NCI-H748 (cell line): Measurements from ENCODE around the gene NLN.
"Not testable (repeated sequence)": the region's sequence is repeated elsewhere in the genome, so short reads cannot be mapped to it uniquely, and the experiment has no call there.

Experiments
- DNase-seq: peaks from one replicate; lab custom pipeline; 2025; ENCODE audit not compliant: unreplicated experiment; lab: John Stamatoyannopoulos, UW

NLN gene

DNA sequence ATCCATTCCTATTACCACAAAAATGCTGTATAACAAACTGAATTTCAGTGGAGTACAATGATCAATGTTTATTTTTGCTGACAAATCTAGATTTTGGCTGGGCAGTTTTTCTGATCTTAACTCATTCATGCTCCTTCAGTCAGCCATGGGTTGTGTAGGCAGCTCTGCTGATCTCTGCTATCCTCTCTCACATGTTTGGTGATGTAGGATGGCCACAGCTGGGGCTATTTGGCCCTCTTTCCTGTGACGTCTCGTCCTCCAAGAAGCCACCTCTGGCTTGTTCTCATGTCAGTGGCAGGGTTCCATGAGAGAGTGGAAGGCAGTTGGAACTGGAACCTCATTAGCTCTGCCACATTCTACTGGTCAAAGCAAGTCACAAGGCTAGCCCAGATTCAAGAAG lies 8.9 kb downstream of the NLN start:
- no peak for DNase-seq

DNA sequence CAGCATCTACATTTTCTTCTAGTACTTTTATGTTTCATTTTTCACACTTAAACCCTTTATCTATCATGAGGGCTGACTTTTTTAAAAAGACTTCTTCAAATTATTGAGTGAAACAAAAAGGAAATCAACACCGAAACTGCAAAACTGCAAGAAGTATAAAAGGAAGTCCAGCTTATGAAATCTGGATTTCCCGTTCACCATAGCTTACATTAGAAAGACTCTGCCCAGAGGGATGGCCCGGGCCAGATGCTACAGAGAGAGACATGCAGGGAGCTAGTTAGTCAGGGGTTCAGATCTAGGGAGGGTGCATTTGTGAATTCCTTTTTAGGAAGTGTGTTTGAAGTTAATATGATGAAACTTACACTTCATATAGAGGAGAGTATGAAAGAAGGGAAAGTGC lies 10.0 kb downstream of the NLN start:
- not testable (repeated sequence) for DNase-seq

- DNase-seq, result not testable (repeated sequence)
Observed at GRCh38 chr5:65734196-65734775, 12.3 kb downstream of the NLN start.

GRCh38 chr5:65734921-65735320 lies 12.9 kb downstream of the NLN start:
- no peak for DNase-seq

GRCh38 chr5:65736011-65736410 lies 14.0 kb downstream of the NLN start:
- DNase-seq, result no peak

DNA sequence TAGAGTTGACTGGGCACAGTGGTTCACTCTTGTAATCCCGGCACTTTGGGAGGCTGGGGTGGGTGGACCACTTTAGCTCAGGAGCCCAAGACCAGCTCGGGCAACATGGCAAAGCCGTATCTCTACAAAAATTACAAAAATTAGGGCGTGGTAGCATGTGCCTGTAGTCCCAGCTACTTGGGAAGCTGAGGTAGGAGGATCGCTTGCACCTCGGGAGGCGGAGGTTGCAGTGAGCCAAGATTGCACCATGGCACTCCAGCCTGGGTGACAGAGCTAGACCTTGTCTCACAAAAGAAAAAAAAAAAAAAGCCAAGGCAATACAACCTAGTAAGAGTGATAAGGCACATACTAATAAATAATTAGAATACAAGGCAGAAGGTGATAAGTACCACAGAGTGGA lies 15.8 kb downstream of the NLN start:
- no peak for DNase-seq

DNA sequence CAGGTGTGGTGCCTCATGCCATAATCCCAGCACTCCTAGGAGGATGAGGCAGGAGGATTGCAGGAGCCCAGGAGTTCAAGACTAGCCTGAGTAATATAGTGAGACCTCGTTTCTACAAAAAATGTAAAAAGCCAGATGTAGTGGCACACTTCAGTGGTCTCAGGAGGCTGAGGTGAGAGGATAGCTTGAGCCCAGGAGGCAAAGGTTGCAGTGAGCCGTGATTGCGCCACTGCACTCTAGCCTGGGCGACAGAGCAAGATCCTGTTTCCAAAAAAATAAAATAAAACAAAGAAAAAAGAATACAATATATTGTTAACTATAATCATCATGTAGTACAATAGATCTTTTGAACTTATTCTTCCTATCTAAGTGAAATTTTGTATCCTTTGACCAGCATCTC lies 16.3 kb downstream of the NLN start:
- no peak for DNase-seq

- DNase-seq, result no peak
Observed at GRCh38 chr5:65739162-65739561, 17.2 kb downstream of the NLN start.

- peak; percentile 35 for DNase-seq
Observed at GRCh38 chr5:65742565-65743231, 20.7 kb downstream of the NLN start.

DNA sequence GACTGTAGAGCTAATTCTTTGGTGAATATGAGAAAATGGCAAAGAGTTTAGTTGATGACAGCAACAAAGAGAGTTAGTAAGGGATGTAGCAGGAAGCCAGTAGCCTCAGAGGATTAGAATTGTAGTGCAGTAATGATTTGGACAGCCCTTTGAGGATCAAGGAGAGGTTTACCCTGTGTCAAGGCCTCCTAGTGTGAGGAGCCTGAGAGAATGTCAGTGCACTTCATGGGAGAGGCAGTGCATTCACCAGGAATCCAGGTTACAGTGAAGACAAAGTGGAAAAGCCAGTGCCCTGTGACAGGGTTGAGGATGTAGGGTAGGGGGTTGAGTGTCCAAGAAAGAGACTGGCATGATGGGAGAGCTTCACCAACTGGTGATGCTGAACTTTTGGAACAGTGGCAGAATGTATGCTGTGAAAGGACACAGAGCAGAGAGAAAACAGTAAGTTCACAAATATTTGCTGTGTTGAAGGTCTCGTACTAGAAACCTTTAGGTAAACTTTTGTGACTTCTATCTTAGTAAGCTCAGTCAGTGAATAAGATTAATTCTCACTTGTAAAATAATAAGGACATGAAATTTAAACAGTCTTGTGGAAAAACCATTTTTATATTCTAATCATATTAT lies 27.3 kb downstream of the NLN start:
- no peak for DNase-seq

DNA sequence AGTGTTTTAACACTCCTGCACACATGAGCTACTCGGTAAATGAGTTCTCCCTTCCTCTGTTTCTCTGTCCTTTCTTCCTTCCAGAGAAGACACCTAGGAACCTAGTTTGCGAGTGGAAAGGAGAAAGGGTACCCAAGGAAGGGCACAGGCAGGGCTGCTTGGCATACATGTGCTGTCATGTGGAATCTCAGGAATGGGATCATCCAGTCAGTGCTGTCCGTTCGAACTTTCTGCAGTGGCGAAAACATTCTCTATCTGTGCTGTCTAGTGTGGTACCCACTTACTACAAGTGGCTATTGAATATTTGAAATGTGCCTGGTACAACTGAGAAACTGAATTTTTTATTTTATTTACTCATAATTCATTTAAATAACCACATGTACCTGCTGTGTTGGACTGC lies 28.0 kb downstream of the NLN start:
- DNase-seq, result no peak

GRCh38 chr5:65750938-65751337 lies 28.9 kb downstream of the NLN start:
- DNase-seq, result no peak

DNA sequence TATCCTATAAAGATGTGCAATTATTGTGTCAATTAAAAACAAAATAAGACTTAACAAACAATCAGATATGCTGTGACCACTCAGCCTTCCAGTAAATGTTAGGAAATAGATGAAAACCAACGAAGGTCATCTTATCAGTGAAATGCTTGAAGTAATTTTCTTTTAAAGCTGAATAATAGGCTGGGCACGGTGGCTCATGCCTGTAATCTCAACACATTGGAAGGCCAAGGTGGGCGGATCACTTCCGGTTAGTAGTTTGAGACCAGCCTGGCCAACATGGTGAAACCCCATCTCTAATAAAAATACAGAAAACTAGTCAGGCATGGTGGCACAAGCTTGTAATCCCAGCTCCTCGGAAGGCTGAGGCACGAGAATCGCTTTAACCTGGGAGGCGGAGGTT lies 31.2 kb downstream of the NLN start:
- no peak for DNase-seq

GRCh38 chr5:65758546-65759144 lies 36.6 kb downstream of the NLN start:
- no peak for DNase-seq

GRCh38 chr5:65760504-65761275 lies 38.7 kb downstream of the NLN start:
- DNase-seq, result peak; percentile 4

DNA sequence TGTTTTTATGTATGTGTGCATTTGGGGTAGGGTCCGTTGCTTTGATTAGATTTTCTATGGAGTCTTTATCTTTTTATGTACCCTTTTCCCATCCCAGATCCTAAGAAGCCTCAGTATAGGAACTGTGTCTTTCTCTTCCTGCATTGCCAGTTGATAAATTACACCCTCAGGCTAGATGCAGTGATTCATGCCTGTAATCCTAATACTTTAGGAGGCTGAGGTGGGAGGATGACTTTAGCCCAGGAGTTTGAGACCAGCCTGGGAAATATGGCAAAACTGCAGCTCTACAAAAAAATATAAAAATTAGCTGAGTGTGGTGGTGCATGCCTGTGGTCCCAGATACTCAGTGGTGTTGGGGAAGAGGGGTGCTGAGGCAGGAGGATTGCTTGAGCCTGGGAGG lies 40.2 kb downstream of the NLN start:
- no peak for DNase-seq

GRCh38 chr5:65765582-65765981 lies 43.6 kb downstream of the NLN start:
- DNase-seq, result no peak

GRCh38 chr5:65766175-65766574 lies 44.2 kb downstream of the NLN start:
- DNase-seq, result no peak

GRCh38 chr5:65766781-65767180 lies 44.8 kb downstream of the NLN start:
- DNase-seq, result no peak

- DNase-seq, result no peak
Observed at GRCh38 chr5:65767565-65767964, 45.6 kb downstream of the NLN start.

DNA sequence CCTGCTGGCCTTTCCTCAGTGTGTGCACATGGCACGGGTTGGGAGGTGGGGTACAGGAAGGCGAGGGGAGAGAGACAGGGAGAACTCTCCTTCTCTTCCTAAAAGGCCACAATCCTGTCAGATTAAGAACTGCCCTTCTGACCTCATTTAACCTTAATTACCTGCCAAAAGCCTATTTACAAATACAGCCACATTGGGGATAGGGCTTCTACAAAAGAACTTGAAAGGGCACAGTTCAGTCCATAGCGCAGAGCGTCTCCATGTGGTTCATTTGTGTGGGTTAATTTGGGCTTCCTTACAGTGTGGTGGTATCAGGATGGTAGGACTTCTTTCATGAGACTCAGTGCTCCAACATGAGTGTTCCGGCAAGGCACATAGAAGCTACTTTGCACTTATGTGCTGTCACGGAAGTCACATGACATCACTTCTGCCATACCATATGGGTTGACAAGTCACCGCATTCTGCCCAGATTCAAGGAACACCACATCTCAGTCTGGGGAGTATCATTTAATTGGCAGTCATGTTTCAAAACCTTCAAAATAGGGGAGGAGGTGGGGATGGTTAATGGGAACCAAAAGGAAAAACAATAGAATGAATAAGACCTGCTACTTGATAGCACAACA lies 46.8 kb downstream of the NLN start:
- peak; percentile 20 for DNase-seq
